Adrenal gland (tissue), 5 donors: ENCODE measurements around the gene TAP2.

Experiments used
- POLR2A ChIP-seq, 2 donors: fragments of 450-650 bp; IDR thresholded peaks; one replicate each; pipeline ENCODE4 v1.6.1; 2017; ENCODE audit warnings: antibody characterized with exemption in 2 of 2, mild to moderate bottlenecking in 2 of 2, moderate library complexity in 1 of 2
- TF ChIP-seq, protein P1 (sequence below), 6 experiments: fragments of 450-650 bp in 4 of 6; fragments of 200-600 bp in 2 of 6; sonication (generic) in 1 of 6; IDR thresholded peaks; 1 replicate in 5 of 6; 2 replicates in 1 of 6; pipeline versions ENCODE4 v1.5.1 to v1.8.0; 2016 to 2021; ENCODE audit warnings: antibody characterized with exemption in 6 of 6, mild to moderate bottlenecking in 2 of 6, moderate library complexity in 1 of 6
- donor health status: DM: no; HTN: no; CAD: no.

DNA sequence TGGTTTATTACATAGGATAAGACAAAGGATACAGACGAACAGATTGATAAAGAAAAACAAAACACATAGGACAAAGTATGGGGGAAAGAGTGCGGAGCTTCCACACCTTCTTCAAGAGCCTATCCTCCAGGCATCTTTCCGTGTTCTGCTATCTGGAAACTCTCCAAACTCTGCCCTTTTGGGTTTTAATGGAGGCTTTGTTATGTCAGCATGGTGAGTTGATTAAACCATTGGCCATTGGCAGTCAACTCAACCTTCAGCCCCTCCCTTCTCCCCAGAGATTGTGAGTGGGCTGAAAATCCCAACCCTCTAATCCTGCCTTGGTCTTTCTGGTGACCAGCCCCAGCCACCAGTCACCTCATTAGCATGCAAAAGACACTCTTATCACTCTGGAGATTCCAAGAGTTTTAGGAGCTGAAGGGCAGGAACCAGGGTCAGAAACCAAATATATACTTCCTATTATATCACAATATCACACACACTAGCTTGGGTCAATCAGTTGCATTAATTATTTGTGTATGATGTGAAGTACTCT is 45.6 kb downstream of the TAP2 start:
- TF ChIP-seq POLR2A (IDR thresholded peaks at IDR 0.05) = no peak
- TF ChIP-seq, protein P1, sequence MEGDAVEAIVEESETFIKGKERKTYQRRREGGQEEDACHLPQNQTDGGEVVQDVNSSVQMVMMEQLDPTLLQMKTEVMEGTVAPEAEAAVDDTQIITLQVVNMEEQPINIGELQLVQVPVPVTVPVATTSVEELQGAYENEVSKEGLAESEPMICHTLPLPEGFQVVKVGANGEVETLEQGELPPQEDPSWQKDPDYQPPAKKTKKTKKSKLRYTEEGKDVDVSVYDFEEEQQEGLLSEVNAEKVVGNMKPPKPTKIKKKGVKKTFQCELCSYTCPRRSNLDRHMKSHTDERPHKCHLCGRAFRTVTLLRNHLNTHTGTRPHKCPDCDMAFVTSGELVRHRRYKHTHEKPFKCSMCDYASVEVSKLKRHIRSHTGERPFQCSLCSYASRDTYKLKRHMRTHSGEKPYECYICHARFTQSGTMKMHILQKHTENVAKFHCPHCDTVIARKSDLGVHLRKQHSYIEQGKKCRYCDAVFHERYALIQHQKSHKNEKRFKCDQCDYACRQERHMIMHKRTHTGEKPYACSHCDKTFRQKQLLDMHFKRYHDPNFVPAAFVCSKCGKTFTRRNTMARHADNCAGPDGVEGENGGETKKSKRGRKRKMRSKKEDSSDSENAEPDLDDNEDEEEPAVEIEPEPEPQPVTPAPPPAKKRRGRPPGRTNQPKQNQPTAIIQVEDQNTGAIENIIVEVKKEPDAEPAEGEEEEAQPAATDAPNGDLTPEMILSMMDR (IDR thresholded peaks at IDR 0.05) = no peak
